Measurements from ENCODE around the gene TWF2. TPM values are rescaled to one million over a fixed set of nuclear protein-coding genes. Genes with fewer than 3 reads are reported as not detected.

TWF2 gene
- total RNA-seq, 4 donors from 2014 or later = 50.1 to 116 (median 78.3) TPM

DNA sequence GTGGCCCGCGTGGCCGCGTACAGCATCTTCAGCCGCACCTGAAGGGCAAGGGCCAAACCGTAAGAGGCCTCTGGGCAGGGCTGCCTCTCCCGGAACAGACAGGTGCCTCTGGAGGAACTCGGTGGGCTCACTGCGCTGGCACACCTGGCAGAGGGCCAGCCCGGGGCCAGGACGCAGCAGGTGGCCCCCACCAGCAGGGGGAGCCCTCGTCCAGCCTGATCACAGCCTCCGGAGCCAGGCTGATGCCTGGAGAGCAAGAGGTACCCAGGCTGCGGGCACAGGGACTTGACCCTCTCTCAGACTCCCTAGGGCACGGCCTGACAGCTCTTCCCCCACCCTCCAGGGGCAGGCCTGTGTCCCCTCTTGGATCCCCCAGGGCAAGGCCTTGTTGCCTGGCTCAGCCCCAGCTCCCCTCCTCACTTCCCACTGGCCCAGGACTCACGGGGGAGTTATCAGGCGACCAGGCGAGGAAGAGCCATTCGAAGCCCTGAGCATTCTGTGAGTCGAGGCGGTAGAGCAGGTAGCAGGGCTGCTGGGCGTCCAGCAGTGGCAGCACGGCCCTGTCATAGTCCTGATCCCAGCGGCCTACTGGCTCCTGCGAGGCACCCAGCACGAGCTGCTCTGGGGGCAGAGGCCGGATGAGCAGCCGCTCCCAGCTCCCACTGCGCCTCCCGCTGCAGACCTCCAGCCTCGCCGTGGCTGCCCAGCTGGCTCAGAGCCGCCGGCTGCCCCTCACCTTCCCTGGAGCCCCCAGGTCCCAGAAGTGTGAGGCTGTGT, 7.3 kb downstream of the TWF2 start:
- ATAC-seq (ENCODE audit: low FRiP score) (peak; percentile 11), DNase-seq (ENCODE audit: low spot score) (peak; percentile 49)
- TF ChIP-seq, protein P1, sequence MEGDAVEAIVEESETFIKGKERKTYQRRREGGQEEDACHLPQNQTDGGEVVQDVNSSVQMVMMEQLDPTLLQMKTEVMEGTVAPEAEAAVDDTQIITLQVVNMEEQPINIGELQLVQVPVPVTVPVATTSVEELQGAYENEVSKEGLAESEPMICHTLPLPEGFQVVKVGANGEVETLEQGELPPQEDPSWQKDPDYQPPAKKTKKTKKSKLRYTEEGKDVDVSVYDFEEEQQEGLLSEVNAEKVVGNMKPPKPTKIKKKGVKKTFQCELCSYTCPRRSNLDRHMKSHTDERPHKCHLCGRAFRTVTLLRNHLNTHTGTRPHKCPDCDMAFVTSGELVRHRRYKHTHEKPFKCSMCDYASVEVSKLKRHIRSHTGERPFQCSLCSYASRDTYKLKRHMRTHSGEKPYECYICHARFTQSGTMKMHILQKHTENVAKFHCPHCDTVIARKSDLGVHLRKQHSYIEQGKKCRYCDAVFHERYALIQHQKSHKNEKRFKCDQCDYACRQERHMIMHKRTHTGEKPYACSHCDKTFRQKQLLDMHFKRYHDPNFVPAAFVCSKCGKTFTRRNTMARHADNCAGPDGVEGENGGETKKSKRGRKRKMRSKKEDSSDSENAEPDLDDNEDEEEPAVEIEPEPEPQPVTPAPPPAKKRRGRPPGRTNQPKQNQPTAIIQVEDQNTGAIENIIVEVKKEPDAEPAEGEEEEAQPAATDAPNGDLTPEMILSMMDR (IDR thresholded peaks at IDR 0.05) = peak in 1 of 3 donors; percentile 45

DNA sequence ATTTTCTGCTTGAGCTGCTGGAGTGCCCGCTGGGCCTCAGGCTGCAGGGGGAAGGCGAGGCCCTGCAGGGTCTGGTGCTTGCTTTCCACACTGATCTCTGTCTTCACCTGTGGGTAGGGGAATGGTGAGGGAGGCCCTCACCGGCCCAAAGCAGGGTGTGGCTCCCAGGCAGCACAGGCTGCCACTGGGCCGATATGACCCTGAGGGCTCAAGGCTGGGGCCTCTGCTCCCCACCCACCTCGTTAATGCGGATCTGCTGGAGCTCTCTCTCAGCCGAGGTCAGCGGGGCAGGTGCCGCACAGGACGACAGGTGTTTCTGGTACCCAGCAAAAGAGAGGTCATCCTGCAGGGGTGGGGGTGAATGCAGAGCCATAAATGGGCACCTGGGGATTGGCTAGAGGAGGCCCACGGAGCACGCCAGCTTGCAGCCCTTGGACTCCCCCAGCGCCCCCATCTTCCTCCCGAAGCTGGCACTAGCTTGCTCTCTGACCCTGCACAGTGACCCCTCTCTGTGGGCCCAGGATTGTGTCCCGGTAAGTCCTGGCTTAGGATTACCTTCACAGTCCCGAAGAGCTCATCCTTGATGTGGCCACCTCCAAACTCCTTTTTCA, 8.0 kb downstream of the TWF2 start:
- TF ChIP-seq, protein P1 (IDR thresholded peaks at IDR 0.05) = no peak
- DNase-seq (ENCODE audit: low spot score) (no peak), ATAC-seq (ENCODE audit: low FRiP score) (no peak)

DNA sequence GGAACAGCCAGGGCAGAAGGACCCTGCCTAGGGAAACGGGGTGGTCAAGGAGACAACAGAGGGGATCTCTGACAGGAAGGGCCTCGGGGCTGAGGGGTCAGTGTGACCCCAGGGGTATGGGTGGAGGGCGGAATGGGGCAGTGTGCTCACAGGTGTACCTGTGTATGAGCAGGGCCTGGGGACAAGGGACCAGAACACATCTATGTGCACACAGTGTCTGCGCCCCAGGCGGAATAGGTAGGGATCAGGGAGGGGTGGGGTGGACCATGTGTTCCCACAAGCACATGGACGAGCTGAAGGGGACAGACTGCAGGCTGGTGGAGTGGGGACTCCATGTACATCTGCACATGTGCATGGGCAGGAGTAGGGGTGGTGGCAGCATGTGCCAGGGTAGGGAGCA, 8.5 kb downstream of the TWF2 start:
- TF ChIP-seq, protein P1 (IDR thresholded peaks at IDR 0.05) = no peak
- no peak for ATAC-seq (ENCODE audit: low FRiP score)
- DNase-seq (ENCODE audit: low spot score) = no peak

DNA sequence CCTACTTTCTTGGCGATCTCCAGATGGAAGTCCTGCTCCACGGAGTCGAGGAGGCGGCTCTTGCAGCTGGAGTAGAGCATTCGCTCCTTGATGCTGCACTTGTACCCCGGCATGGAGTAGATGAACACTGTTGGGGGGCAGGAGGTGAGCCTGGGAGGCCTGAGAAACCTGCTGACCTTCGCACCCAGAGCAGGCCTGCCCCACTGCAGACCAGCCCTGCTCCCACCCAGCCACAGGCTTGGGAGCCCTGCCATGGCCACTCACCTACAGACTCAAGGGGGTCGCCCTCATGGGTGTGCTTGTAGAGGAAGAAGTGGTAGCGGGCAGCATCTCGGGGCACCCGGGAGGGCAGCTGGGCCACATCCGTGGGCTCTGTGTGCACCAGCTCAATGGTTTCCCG, 9.3 kb downstream of the TWF2 start:
- no peak for DNase-seq (ENCODE audit: low spot score)
- no peak for ATAC-seq (ENCODE audit: low FRiP score)
- TF ChIP-seq, protein P1 (IDR thresholded peaks at IDR 0.05) = no peak

DNA sequence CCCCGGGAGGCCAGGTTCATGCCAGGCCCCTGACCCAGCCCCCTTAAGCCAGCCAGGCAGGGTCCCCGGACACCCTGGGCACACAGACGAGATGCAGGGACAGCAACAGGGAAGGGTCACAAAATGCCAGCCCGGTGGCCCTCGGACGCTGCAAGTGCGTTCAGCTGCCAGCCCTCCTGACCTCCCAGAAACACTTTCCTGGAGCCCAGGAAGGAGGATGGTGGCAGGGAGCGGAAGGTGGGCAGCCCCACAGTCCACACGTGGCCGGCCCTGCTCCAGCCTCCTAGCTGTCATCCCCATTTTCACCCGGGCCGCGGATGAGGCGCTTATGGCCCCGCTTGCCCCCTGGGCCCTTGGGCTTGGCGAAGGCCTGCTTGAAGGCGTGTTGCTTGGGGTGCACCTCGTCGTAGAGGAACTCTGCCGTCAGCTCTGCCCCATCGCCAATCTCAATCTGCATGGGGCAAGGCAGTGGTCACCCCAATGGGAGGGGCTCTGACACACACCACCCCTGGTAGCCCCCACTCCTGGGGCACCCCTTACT, 10.1 kb downstream of the TWF2 start:
- no peak for DNase-seq (ENCODE audit: low spot score)
- TF ChIP-seq, protein P1 (IDR thresholded peaks at IDR 0.05) = no peak
- no peak for ATAC-seq (ENCODE audit: low FRiP score)

DNA sequence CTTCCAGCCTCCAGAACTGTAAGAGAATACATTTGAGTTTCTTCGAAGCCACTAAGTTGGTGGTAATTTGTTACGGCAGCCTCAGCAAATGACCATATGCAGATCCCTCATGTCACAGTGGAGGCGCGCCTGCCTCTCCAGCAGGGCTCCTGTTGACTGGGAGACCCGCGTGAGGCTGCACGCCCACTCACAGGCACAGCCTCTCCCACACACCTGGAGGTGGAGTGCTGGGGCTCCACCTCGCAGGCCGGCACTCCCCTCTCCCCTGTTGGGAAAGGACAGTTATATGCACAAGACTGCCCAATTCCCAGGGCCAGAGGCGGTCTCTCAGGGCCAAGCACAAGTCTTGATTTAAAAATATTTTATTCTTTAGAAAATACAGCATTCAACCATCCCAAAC, 10.7 kb downstream of the TWF2 start:
- ATAC-seq (ENCODE audit: low FRiP score) (no peak), DNase-seq (ENCODE audit: low spot score) (no peak)
- TF ChIP-seq, protein P1 (IDR thresholded peaks at IDR 0.05) = no peak

Measured in omental fat pad (tissue), 4 donors.